Lower lobe of right lung (tissue), 2 donors: ENCODE results near the gene ZNF584. TPM values are rescaled to one million over a fixed set of nuclear protein-coding genes. Genes with fewer than 3 reads are reported as not detected.

ENCODE experiments used
- ATAC-seq, 2 donors: fragments of 200-7000 bp; cut with Tn5 transposase; one replicate each; pipeline ENCODE4 v1.9.1; 2020 to 2022; ENCODE audit warnings: mild to moderate bottlenecking in 2 of 2, moderate library complexity in 2 of 2
- DNase-seq: peaks from one replicate; pipeline ENCODE4 v3.0.0-alpha.2; 2020
- H3K27ac ChIP-seq: fragments of 200-600 bp; one replicate; pipeline ENCODE4 v1.8.0; 2022
- H3K27me3 ChIP-seq: fragments of 200-600 bp; one replicate; pipeline ENCODE4 v1.8.0; 2022; ENCODE audit warnings: low read depth
- H3K36me3 ChIP-seq: fragments of 200-600 bp; one replicate; pipeline ENCODE4 v1.8.0; 2022; ENCODE audit warnings: mild to moderate bottlenecking
- H3K4me1 ChIP-seq: fragments of 200-600 bp; one replicate; pipeline ENCODE4 v1.8.0; 2022
- H3K4me3 ChIP-seq: fragments of 200-600 bp; one replicate; pipeline ENCODE4 v1.8.0; 2022; ENCODE audit warnings: mild to moderate bottlenecking
- H3K9me3 ChIP-seq: fragments of 200-600 bp; one replicate; pipeline ENCODE4 v1.8.0; 2022
- CTCF ChIP-seq: fragments of 200-600 bp; IDR thresholded peaks from one replicate; pipeline ENCODE4 v1.8.0; 2022; ENCODE audit warnings: antibody characterized with exemption, mild to moderate bottlenecking
- intact Hi-C: fragments of 100-400 bp; cut with DNase I; formaldehyde crosslinking; loops from one replicate; pipeline ENCODE4 v1.11.0; 2022
- total RNA-seq: library from RNA; stranded (reverse); fragmentation: NEBNext Ultra II Directional; extraction: Animal tissue kit (Norgen Biotek cat#: 25700); gene quantifications from one replicate; pipeline ENCODE4 v1.2.1, GENCODE V29; 2021
- donor health status: DM: no; HTN: yes; CAD: no; lungs with severe emphysema.

The ZNF584 gene
- total RNA-seq, 1 donor from 2014 or later: 10.0 TPM

DNA sequence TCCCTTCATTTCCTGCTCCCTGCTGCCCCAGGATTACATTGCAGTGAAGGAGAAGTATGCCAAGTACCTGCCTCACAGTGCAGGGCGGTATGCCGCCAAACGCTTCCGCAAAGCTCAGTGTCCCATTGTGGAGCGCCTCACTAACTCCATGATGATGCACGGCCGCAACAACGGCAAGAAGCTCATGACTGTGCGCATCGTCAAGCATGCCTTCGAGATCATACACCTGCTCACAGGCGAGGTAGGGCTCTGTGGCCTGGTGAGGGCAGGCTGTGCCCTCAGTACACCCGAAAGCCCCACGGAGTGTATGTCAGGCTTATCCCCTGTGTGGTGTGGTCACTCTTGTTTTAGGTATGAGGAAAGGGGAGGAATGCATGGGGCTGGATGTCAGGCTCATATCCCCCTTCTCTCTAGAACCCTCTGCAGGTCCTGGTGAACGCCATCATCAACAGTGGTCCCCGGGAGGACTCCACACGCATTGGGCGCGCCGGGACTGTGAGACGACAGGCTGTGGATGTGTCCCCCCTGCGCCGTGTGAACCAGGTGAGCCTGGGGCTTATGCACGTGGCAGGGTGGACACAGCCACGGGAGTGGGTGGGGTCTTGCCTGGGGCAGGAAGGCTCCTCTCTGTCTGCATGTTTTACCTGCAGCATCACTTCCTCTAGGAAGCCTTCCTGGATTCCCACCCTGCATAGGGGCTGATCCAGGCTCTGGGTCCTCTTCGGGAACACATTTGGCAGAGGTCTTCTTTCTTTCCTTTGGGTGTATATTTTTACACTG, 15.3 kb upstream of the ZNF584 start:
- Histone ChIP-seq H3K27me3 (peaks cover 18% of the 10 kb centered on the region), H3K27ac (no peak overlapping the region), H3K4me1 (peaks cover 21% of the 10 kb centered on the region), H3K4me3 (no peak overlapping the region), H3K9me3 (no peaks in the 10 kb centered on the region), H3K36me3 (peaks cover 70% of the 10 kb centered on the region)
- TF ChIP-seq CTCF: no peak
- ATAC-seq (no peak), DNase-seq (no peak)
- intact Hi-C loops: no loop called here

GRCh38 chr19:58393725-58394033, 14.8 kb upstream of the ZNF584 start:
- no peak for ATAC-seq
- H3K4me1 ChIP-seq: peaks cover 16% of the 10 kb centered on the region
- intact Hi-C loops: no loop called here

DNA sequence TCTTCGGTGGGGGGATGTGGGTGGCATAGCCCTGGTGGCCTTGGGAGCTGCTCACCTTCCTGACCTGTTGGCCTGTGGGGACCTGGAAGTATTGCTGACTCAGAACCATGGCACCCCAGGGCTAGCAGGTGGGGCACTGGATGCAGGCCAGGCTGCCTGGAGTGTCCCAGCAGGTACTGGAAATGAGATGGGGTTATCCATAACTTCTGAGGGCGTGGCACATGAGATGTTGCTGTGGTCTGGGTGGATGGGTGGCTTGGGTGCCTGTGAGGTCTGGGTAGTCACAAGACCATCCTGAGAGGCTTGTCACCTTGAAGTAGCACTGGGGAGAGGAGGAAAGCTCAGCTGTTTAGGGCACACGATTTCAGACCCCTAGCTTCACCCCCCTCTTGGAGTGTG, 13.6 kb upstream of the ZNF584 start:
- no peak for DNase-seq
- Histone ChIP-seq H3K36me3 (peaks cover 53% of the 10 kb centered on the region), H3K4me1 (peaks cover 10% of the 10 kb centered on the region), H3K9me3 (no peaks in the 10 kb centered on the region), H3K27me3 (peaks cover 18% of the 10 kb centered on the region), H3K4me3 (no peak overlapping the region), H3K27ac (no peak overlapping the region)
- ATAC-seq: peak; percentile 10 to 25
- TF ChIP-seq CTCF: no peak
- intact Hi-C loops: no loop called here

More at GRCh38 chr19:58393725-58394033, 14.8 kb upstream of the ZNF584 start:
- Histone ChIP-seq H3K4me3 (no peak overlapping the region), H3K9me3 (no peaks in the 10 kb centered on the region), H3K36me3 (peaks cover 65% of the 10 kb centered on the region), H3K27me3 (peaks cover 18% of the 10 kb centered on the region), H3K27ac (no peak overlapping the region)
- TF ChIP-seq CTCF: no peak
- no peak for DNase-seq

DNA sequence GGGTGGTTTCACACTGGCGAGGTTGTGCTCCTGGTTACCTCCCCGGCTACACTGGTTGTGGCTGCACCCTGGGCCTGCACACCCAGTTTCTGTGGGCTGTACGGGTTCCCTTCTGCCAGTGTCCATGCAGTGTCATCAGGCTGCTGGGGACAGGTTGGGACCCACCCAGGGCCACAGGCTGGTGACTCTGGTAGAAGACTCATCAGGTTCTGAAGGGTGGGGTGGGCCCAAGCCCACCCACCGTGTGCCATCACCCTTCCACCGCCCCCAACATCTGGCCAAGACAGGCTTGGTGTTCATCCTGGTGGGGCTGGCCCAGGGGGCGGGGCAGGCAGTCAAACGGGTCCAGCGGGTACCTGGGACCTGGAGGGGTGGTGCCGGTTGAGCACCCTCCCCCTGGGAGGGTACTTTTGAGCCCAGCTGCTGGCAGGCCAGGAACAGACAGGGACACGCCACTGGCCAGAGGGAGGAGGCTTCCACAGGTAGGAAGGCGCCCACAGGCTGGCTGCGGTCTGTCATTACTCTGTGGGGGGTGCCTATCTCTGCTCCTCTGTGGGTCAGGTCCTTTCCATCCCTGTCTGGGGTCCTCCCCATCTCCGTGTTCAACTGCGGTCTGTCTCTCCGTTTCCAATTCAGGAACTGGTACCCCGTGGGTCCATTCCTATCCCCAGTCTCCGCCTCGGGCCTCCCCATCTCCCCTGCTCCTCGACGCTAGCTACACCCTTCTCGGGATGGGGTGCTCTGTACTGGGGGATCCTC, 13.1 kb upstream of the ZNF584 start, which contains the start of gene RNF225:
Gene RNF225 (plus strand): TSS at position 437 of the 759 bp plus-strand sequence. CDS start 434 bp downstream, outside the sequence.
- intact Hi-C loops: no loop called here
- H3K36me3 ChIP-seq: peaks cover 48% of the 10 kb centered on the region
- peaks cover 18% of the 10 kb centered on the region for H3K27me3 ChIP-seq
- TF ChIP-seq CTCF: no peak
- peak within 1 kb of the TSS; percentile 21 for H3K4me3 ChIP-seq
- H3K27ac ChIP-seq: no peak within 1 kb of the TSS
- ATAC-seq (peak; percentile 59 to 63), DNase-seq (no peak)
- peaks cover 7% of the 10 kb centered on the region for H3K4me1 ChIP-seq
- H3K9me3 ChIP-seq: no peaks in the 10 kb centered on the region

GRCh38 chr19:58395979-58396627, 12.3 kb upstream of the ZNF584 start:
- intact Hi-C loops: no loop called here
- H3K4me1 ChIP-seq: peaks cover 9% of the 10 kb centered on the region
- H3K4me3 ChIP-seq: peak overlapping the region; percentile 21
- no peaks in the 10 kb centered on the region for H3K9me3 ChIP-seq
- no peak for TF ChIP-seq CTCF
- no peak overlapping the region for H3K27ac ChIP-seq
- peaks cover 18% of the 10 kb centered on the region for H3K27me3 ChIP-seq
- DNase-seq (no peak), ATAC-seq (peak; percentile 2 to 19)
- H3K36me3 ChIP-seq: peaks cover 41% of the 10 kb centered on the region
